Activated CD4-positive, alpha-beta T cell treated with anti-CD3 and anti-CD28 coated beads, Interleukin-2, amount 10 ng/mL, durations not matched to agents 7 days and 5 days (primary cell): ENCODE data around the gene MBP. TPM values are rescaled to one million over a fixed set of nuclear protein-coding genes. Genes with fewer than 3 reads are reported as not detected.
A peak's percentile ranks its signal among the peaks of the same experiment; 100 is the strongest.
"Not testable (repeated sequence)": the region's sequence is repeated elsewhere in the genome, so short reads cannot be mapped to it uniquely, and the experiment has no call there.

ENCODE experiments used
- CTCF ChIA-PET: fragments of 350-600 bp; sonication (Branson Sonifier 250); formaldehyde crosslinking; loops from one replicate; lab custom pipeline; 2021; ENCODE audit warnings: antibody characterized with exemption; lab: Charles Lee
- POLR2A ChIA-PET: fragments of 350-600 bp; sonication (Branson Sonifier 250); formaldehyde crosslinking; loops from one replicate; lab custom pipeline; 2021; ENCODE audit warnings: antibody characterized with exemption; lab: Charles Lee
- DNase-seq: peaks from one replicate; pipeline ENCODE4 v3.0.0-alpha.2; 2020
- H3K27ac Mint-ChIP-seq: one replicate; pipeline ENCODE4 v1.8.0; 2021; ENCODE audit warnings: mild to moderate bottlenecking, moderate library complexity, mixed read lengths
- H3K27me3 Mint-ChIP-seq: one replicate; pipeline ENCODE4 v1.8.0; 2021; ENCODE audit warnings: mixed read lengths
- H3K36me3 Mint-ChIP-seq: one replicate; pipeline ENCODE4 v1.8.0; 2021; ENCODE audit warnings: low read depth, mixed read lengths
- H3K4me1 Mint-ChIP-seq: one replicate; pipeline ENCODE4 v1.8.0; 2021; ENCODE audit warnings: mixed read lengths
- H3K4me3 Mint-ChIP-seq: one replicate; pipeline ENCODE4 v1.8.0; 2021; ENCODE audit warnings: mild to moderate bottlenecking, moderate library complexity, mixed read lengths
- H3K9me3 Mint-ChIP-seq: one replicate; pipeline ENCODE4 v1.8.0; 2021; ENCODE audit warnings: mixed read lengths
- total RNA-seq, 2 experiments: library from RNA; stranded (reverse); gene quantifications; one replicate each; pipeline ENCODE4 v1.2.3, GENCODE V29; 2021

MBP gene
- total RNA-seq, 2 experiments from 2014 or later, result 111 to 133 TPM

GRCh38 chr18:77000527-77000926 is 132.1 kb downstream of the MBP start:
- POLR2A ChIA-PET, result interaction anchor here (0.6 kb wide), 1 partner anchor 543 kb away, joined by 6 read pairs; no protein-coding TSS in a partner anchor

GRCh38 chr18:76999077-76999476 is 133.5 kb downstream of the MBP start:
- peaks cover 10% of the 10 kb centered on the region for H3K27me3 Mint-ChIP-seq
- no peak for DNase-seq
- POLR2A ChIA-PET, result no interaction called here
- CTCF ChIA-PET, result interaction anchor here (0.6 to 3.7 kb wide), 6 partner anchors 15 to 347 kb away, joined by 3 to 23 read pairs (median 6); no protein-coding TSS in a partner anchor
- H3K4me1 Mint-ChIP-seq, result peaks cover 41% of the 10 kb centered on the region
- H3K36me3 Mint-ChIP-seq, result no peaks in the 10 kb centered on the region
- H3K4me3 Mint-ChIP-seq, result no peak overlapping the region
- no peak overlapping the region for H3K27ac Mint-ChIP-seq
- no peaks in the 10 kb centered on the region for H3K9me3 Mint-ChIP-seq

More at GRCh38 chr18:77000527-77000926, 132.1 kb downstream of the MBP start:
- CTCF ChIA-PET, result interaction anchor here (0.6 to 3.7 kb wide), 31 partner anchors 9 to 1694 kb away, joined by 3 to 23 read pairs (median 4); no protein-coding TSS in a partner anchor
- H3K27me3 Mint-ChIP-seq, result peaks cover 4% of the 10 kb centered on the region
- H3K9me3 Mint-ChIP-seq, result no peaks in the 10 kb centered on the region
- H3K27ac Mint-ChIP-seq, result peak overlapping the region; percentile 64
- H3K4me1 Mint-ChIP-seq, result peaks cover 54% of the 10 kb centered on the region
- peak; percentile 52 for DNase-seq
- H3K4me3 Mint-ChIP-seq, result no peak overlapping the region
- H3K36me3 Mint-ChIP-seq, result peaks cover 6% of the 10 kb centered on the region

GRCh38 chr18:76997951-76998808 is 134.4 kb downstream of the MBP start:
- H3K36me3 Mint-ChIP-seq, result no peaks in the 10 kb centered on the region
- H3K4me3 Mint-ChIP-seq, result no peak overlapping the region
- CTCF ChIA-PET, result interaction anchor here (2.7 to 3.7 kb wide), 2 partner anchors 14 to 56 kb away, joined by 9 to 23 read pairs; no protein-coding TSS in a partner anchor
- H3K27ac Mint-ChIP-seq, result no peak overlapping the region
- H3K4me1 Mint-ChIP-seq, result peaks cover 33% of the 10 kb centered on the region
- DNase-seq, result no peak
- POLR2A ChIA-PET, result no interaction called here
- peaks cover 10% of the 10 kb centered on the region for H3K27me3 Mint-ChIP-seq
- no peaks in the 10 kb centered on the region for H3K9me3 Mint-ChIP-seq

GRCh38 chr18:76996429-76996828 is 136.2 kb downstream of the MBP start:
- ChIA-PET CTCF (interaction anchor here (0.8 to 1.8 kb wide), 6 partner anchors 11 to 95 kb away, joined by 3 to 5 read pairs (median 4); no protein-coding TSS in a partner anchor), POLR2A (no interaction called here)
- H3K4me3 Mint-ChIP-seq, result no peak overlapping the region

GRCh38 chr18:76995896-76996295 is 136.7 kb downstream of the MBP start:
- no peak overlapping the region for H3K27ac Mint-ChIP-seq
- H3K4me1 Mint-ChIP-seq, result peaks cover 16% of the 10 kb centered on the region
- no peaks in the 10 kb centered on the region for H3K9me3 Mint-ChIP-seq
- no peak for DNase-seq
- H3K27me3 Mint-ChIP-seq, result peaks cover 10% of the 10 kb centered on the region
- ChIA-PET POLR2A (no interaction called here), CTCF (interaction anchor here (1.7 to 1.8 kb wide), 3 partner anchors 13 to 193 kb away, joined by 4 to 7 read pairs (median 4); no protein-coding TSS in a partner anchor)
- no peaks in the 10 kb centered on the region for H3K36me3 Mint-ChIP-seq
- H3K4me3 Mint-ChIP-seq, result no peak overlapping the region

More at GRCh38 chr18:76996429-76996828, 136.2 kb downstream of the MBP start:
- Mint-ChIP-seq H3K36me3 (no peaks in the 10 kb centered on the region), H3K27ac (no peak overlapping the region), H3K9me3 (no peaks in the 10 kb centered on the region), H3K4me1 (peaks cover 20% of the 10 kb centered on the region), H3K27me3 (peaks cover 10% of the 10 kb centered on the region)
- DNase-seq, result no peak

GRCh38 chr18:76994086-76994654 is 138.4 kb downstream of the MBP start:
- DNase-seq, result no peak
- POLR2A ChIA-PET, result no interaction called here
- H3K4me1 Mint-ChIP-seq, result peaks cover 6% of the 10 kb centered on the region
- no peak overlapping the region for H3K4me3 Mint-ChIP-seq
- H3K27ac Mint-ChIP-seq, result no peak overlapping the region
- CTCF ChIA-PET, result interaction anchor here (1.3 kb wide), 1 partner anchor 13 kb away, joined by 3 read pairs; no protein-coding TSS in a partner anchor
- H3K27me3 Mint-ChIP-seq, result peaks cover 10% of the 10 kb centered on the region
- H3K36me3 Mint-ChIP-seq, result no peaks in the 10 kb centered on the region
- H3K9me3 Mint-ChIP-seq, result no peaks in the 10 kb centered on the region

- no peaks in the 10 kb centered on the region for H3K9me3 Mint-ChIP-seq
- H3K36me3 Mint-ChIP-seq, result no peaks in the 10 kb centered on the region
- H3K4me1 Mint-ChIP-seq, result peaks cover 4% of the 10 kb centered on the region
- peaks cover 10% of the 10 kb centered on the region for H3K27me3 Mint-ChIP-seq
- CTCF ChIA-PET, result interaction anchor here (0.7 to 1.3 kb wide), 2 partner anchors 13 to 175 kb away, joined by 3 read pairs; no protein-coding TSS in a partner anchor
- H3K27ac Mint-ChIP-seq, result no peak overlapping the region
- H3K4me3 Mint-ChIP-seq, result no peak overlapping the region
- DNase-seq, result no peak
- POLR2A ChIA-PET, result no interaction called here
Observed at GRCh38 chr18:76993573-76993972, 139.0 kb downstream of the MBP start.

GRCh38 chr18:76993085-76993382 is 139.5 kb downstream of the MBP start:
- ChIA-PET POLR2A (no interaction called here), CTCF (interaction anchor here (0.7 to 1.3 kb wide), 4 partner anchors 10 to 175 kb away, joined by 3 read pairs; no protein-coding TSS in a partner anchor)
- no peak overlapping the region for H3K27ac Mint-ChIP-seq
- no peak overlapping the region for H3K4me3 Mint-ChIP-seq
- peaks cover 4% of the 10 kb centered on the region for H3K4me1 Mint-ChIP-seq
- H3K27me3 Mint-ChIP-seq, result peaks cover 10% of the 10 kb centered on the region
- DNase-seq, result no peak
- no peaks in the 10 kb centered on the region for H3K9me3 Mint-ChIP-seq
- H3K36me3 Mint-ChIP-seq, result no peaks in the 10 kb centered on the region

GRCh38 chr18:76992226-76993084 is 140.1 kb downstream of the MBP start:
- H3K9me3 Mint-ChIP-seq, result no peaks in the 10 kb centered on the region
- no peak overlapping the region for H3K4me3 Mint-ChIP-seq
- no peaks in the 10 kb centered on the region for H3K36me3 Mint-ChIP-seq
- CTCF ChIA-PET, result interaction anchor here (0.7 to 1.7 kb wide), 6 partner anchors 8 to 176 kb away, joined by 3 to 5 read pairs (median 3); no protein-coding TSS in a partner anchor
- H3K27ac Mint-ChIP-seq, result no peak overlapping the region
- POLR2A ChIA-PET, result no interaction called here
- no peak for DNase-seq
- peaks cover 4% of the 10 kb centered on the region for H3K4me1 Mint-ChIP-seq
- H3K27me3 Mint-ChIP-seq, result peaks cover 10% of the 10 kb centered on the region

- POLR2A ChIA-PET, result no interaction called here
- CTCF ChIA-PET, result interaction anchor here (0.9 to 1.7 kb wide), 2 partner anchors 10 to 13 kb away, joined by 3 to 5 read pairs; no protein-coding TSS in a partner anchor
- no peak overlapping the region for H3K27ac Mint-ChIP-seq
- peaks cover 4% of the 10 kb centered on the region for H3K4me1 Mint-ChIP-seq
- no peak for DNase-seq
- no peak overlapping the region for H3K4me3 Mint-ChIP-seq
- no peaks in the 10 kb centered on the region for H3K36me3 Mint-ChIP-seq
- H3K9me3 Mint-ChIP-seq, result no peaks in the 10 kb centered on the region
- peaks cover 10% of the 10 kb centered on the region for H3K27me3 Mint-ChIP-seq
Observed at GRCh38 chr18:76991021-76991688, 141.4 kb downstream of the MBP start.

- H3K36me3 Mint-ChIP-seq, H3K9me3 Mint-ChIP-seq, H3K4me3 Mint-ChIP-seq, H3K4me1 Mint-ChIP-seq, H3K27ac Mint-ChIP-seq, H3K27me3 Mint-ChIP-seq, DNase-seq, POLR2A ChIA-PET: not testable (repeated sequence)
- CTCF ChIA-PET, result interaction anchor here (0.9 to 1.7 kb wide), 2 partner anchors 10 to 14 kb away, joined by 3 to 5 read pairs; no protein-coding TSS in a partner anchor
Observed at GRCh38 chr18:76990343-76991020, 142.1 kb downstream of the MBP start.
